GM18867 (cell line): ENCODE data around the gene ZNF549.
"Not testable (repeated sequence)": the region's sequence is repeated elsewhere in the genome, so short reads cannot be mapped to it uniquely, and the experiment has no call there.

Source experiments
- ATAC-seq: cut with Tn5 transposase; IDR thresholded peaks from one replicate; pipeline ENCODE4 v1.9.1; 2021; ENCODE audit warnings: mild to moderate bottlenecking, moderate library complexity; ENCODE audit not compliant: unreplicated experiment

Gene ZNF549

GRCh38 chr19:57527136-57527881 lies at the start of gene ZNF549:
Gene ZNF549 (plus strand): TSS chr19:57527356. CDS start chr19:57527574, 218 bp downstream.
- peak; percentile 98 for ATAC-seq

- ATAC-seq: peak; percentile 96
Observed at GRCh38 chr19:57487477-57488298, 39.5 kb upstream of the ZNF549 start, which contains the start of gene ZNF419. Gene ZNF419 (plus strand): TSS chr19:57487750. CDS start chr19:57487951, 201 bp downstream.

- ATAC-seq: not testable (repeated sequence)
Observed at GRCh38 chr19:57488299-57488644, 38.9 kb upstream of the ZNF549 start.

- ATAC-seq: not testable (repeated sequence)
Observed at GRCh38 chr19:57499332-57499679, 27.9 kb upstream of the ZNF549 start.

- ATAC-seq: peak; percentile 99
Observed at GRCh38 chr19:57499680-57500395, 27.3 kb upstream of the ZNF549 start, which contains the start of gene ZNF773. Gene ZNF773 (plus strand): TSS chr19:57499938. CDS start chr19:57500081, 143 bp downstream.

GRCh38 chr19:57500400-57500799 lies 26.8 kb upstream of the ZNF549 start:
- ATAC-seq: not testable (repeated sequence)

GRCh38 chr19:57506163-57506562 lies 21.0 kb upstream of the ZNF549 start:
- ATAC-seq: no peak

- ATAC-seq: no peak
Observed at GRCh38 chr19:57511484-57511883, 15.7 kb upstream of the ZNF549 start.

- ATAC-seq: no peak
Observed at GRCh38 chr19:57512845-57513244, 14.3 kb upstream of the ZNF549 start.

- no peak for ATAC-seq
Observed at GRCh38 chr19:57515255-57515654, 11.9 kb upstream of the ZNF549 start.

- not testable (repeated sequence) for ATAC-seq
Observed at GRCh38 chr19:57518021-57518420, 9.1 kb upstream of the ZNF549 start.

- ATAC-seq: no peak
Observed at GRCh38 chr19:57537953-57538547, 10.9 kb downstream of the ZNF549 start.

- no peak for ATAC-seq
Observed at GRCh38 chr19:57546513-57546912, 19.4 kb downstream of the ZNF549 start.

- no peak for ATAC-seq
Observed at GRCh38 chr19:57552432-57552831, 25.3 kb downstream of the ZNF549 start.

GRCh38 chr19:57557659-57558058 lies 30.5 kb downstream of the ZNF549 start:
- ATAC-seq: no peak

GRCh38 chr19:57558525-57558924 lies 31.4 kb downstream of the ZNF549 start:
- ATAC-seq: no peak

- no peak for ATAC-seq
Observed at GRCh38 chr19:57559008-57559403, 31.9 kb downstream of the ZNF549 start.

GRCh38 chr19:57559404-57560025 lies 32.4 kb downstream of the ZNF549 start, which contains the start of gene ZNF550:
Gene ZNF550 (minus strand): TSS chr19:57559863. CDS start chr19:57559682, 181 bp downstream.
- ATAC-seq: peak; percentile 95

GRCh38 chr19:57560049-57560491 lies 32.9 kb downstream of the ZNF549 start:
- ATAC-seq: no peak

GRCh38 chr19:57563547-57563946 lies 36.4 kb downstream of the ZNF549 start:
- no peak for ATAC-seq
